Lower lobe of right lung (tissue), 2 donors: ENCODE results near the gene AHSG. TPM values are rescaled to one million over a fixed set of nuclear protein-coding genes. Genes with fewer than 3 reads are reported as not detected.
"Not testable (repeated sequence)": the region's sequence is repeated elsewhere in the genome, so short reads cannot be mapped to it uniquely, and the experiment has no call there.

Experiments used
- ATAC-seq, 2 donors: fragments of 200-7000 bp; cut with Tn5 transposase; one replicate each; pipeline ENCODE4 v1.9.1; 2020 to 2022; ENCODE audit warnings: mild to moderate bottlenecking in 2 of 2, moderate library complexity in 2 of 2
- DNase-seq: peaks from one replicate; pipeline ENCODE4 v3.0.0-alpha.2; 2020
- H3K27ac ChIP-seq: fragments of 200-600 bp; one replicate; pipeline ENCODE4 v1.8.0; 2022
- H3K27me3 ChIP-seq: fragments of 200-600 bp; one replicate; pipeline ENCODE4 v1.8.0; 2022; ENCODE audit warnings: low read depth
- H3K36me3 ChIP-seq: fragments of 200-600 bp; one replicate; pipeline ENCODE4 v1.8.0; 2022; ENCODE audit warnings: mild to moderate bottlenecking
- H3K4me1 ChIP-seq: fragments of 200-600 bp; one replicate; pipeline ENCODE4 v1.8.0; 2022
- H3K4me3 ChIP-seq: fragments of 200-600 bp; one replicate; pipeline ENCODE4 v1.8.0; 2022; ENCODE audit warnings: mild to moderate bottlenecking
- H3K9me3 ChIP-seq: fragments of 200-600 bp; one replicate; pipeline ENCODE4 v1.8.0; 2022
- intact Hi-C: fragments of 100-400 bp; cut with DNase I; formaldehyde crosslinking; loops from one replicate; pipeline ENCODE4 v1.11.0; 2022
- total RNA-seq: library from RNA; stranded (reverse); fragmentation: NEBNext Ultra II Directional; extraction: Animal tissue kit (Norgen Biotek cat#: 25700); gene quantifications from one replicate; pipeline ENCODE4 v1.2.1, GENCODE V29; 2021
- TF ChIP-seq, protein P1 (sequence below): fragments of 200-600 bp; IDR thresholded peaks from one replicate; pipeline ENCODE4 v1.8.0; 2022; ENCODE audit warnings: antibody characterized with exemption, mild to moderate bottlenecking
- donor health status: DM: no; HTN: yes; CAD: no; lungs with severe emphysema.

The AHSG gene
- total RNA-seq, 1 donor from 2014 or later: not detected

DNA sequence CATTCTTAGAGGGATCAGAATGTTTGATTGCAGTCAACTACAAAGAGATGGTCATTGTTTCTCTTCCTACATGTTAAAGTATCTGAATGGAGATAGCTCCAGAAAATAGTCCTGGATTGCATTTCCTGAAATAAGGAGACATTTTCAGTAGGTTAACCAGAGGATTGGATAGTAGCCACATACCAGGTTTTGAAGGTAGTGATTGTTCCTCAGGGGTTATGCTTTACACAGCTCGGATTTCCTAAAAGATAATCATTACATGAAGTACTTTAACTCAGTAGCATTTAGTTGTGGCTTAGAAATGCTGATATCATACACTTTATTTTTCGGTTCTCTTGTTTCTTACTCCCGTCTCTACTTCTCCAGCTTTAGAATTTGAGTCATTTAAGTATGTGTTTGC lies 32.1 kb upstream of the AHSG start:
- H3K4me3 ChIP-seq: no peak overlapping the region
- ATAC-seq (no peak), DNase-seq (no peak)
- no peaks in the 10 kb centered on the region for H3K4me1 ChIP-seq
- H3K9me3 ChIP-seq: no peaks in the 10 kb centered on the region
- no peaks in the 10 kb centered on the region for H3K27me3 ChIP-seq
- TF ChIP-seq, protein P1, sequence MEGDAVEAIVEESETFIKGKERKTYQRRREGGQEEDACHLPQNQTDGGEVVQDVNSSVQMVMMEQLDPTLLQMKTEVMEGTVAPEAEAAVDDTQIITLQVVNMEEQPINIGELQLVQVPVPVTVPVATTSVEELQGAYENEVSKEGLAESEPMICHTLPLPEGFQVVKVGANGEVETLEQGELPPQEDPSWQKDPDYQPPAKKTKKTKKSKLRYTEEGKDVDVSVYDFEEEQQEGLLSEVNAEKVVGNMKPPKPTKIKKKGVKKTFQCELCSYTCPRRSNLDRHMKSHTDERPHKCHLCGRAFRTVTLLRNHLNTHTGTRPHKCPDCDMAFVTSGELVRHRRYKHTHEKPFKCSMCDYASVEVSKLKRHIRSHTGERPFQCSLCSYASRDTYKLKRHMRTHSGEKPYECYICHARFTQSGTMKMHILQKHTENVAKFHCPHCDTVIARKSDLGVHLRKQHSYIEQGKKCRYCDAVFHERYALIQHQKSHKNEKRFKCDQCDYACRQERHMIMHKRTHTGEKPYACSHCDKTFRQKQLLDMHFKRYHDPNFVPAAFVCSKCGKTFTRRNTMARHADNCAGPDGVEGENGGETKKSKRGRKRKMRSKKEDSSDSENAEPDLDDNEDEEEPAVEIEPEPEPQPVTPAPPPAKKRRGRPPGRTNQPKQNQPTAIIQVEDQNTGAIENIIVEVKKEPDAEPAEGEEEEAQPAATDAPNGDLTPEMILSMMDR: no peak
- no peak overlapping the region for H3K27ac ChIP-seq
- peaks cover 99% of the 10 kb centered on the region for H3K36me3 ChIP-seq
- intact Hi-C loops: no loop called here

DNA sequence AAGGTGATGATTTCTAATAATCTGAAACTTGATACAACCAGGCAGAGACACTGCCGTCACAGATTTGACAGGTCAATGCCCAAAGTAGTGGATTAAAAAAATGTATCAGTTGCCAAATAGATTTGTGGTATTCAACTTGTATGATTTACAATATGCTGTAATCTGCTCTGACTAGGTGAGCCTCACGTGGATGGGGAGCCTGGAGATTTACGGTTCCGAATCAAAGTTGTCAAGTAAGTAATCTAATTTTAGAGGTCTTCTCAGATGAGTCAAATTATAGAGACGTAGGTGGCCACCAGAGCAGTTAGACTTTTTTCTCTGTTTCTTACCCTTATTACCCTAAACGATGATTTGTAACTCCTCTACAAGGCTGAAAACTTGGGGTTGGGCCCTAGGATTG lies 30.3 kb upstream of the AHSG start:
- Histone ChIP-seq H3K27ac (no peak overlapping the region), H3K9me3 (no peaks in the 10 kb centered on the region), H3K4me3 (no peak overlapping the region), H3K27me3 (no peaks in the 10 kb centered on the region), H3K4me1 (no peaks in the 10 kb centered on the region), H3K36me3 (peaks cover 86% of the 10 kb centered on the region)
- TF ChIP-seq, protein P1: no peak
- intact Hi-C loops: no loop called here
- DNase-seq (no peak), ATAC-seq (no peak)

DNA sequence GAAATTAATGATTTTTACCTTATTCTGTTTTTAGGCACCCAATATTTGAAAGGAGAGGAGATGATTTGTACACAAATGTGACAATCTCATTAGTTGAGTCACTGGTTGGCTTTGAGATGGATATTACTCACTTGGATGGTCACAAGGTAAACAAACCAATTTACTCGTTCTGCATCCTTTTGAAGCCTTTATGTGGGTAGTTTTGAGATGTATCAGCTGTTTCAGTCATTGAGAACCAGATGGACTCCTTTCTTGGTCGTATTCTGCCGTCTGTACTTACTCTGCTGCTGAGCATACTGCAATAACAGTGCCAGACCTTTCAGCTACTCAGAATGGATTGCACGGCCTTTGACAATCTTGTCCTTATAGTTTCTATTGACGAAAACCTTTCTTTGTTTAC lies 29.0 kb upstream of the AHSG start:
- H3K9me3 ChIP-seq: no peaks in the 10 kb centered on the region
- H3K27me3 ChIP-seq: no peaks in the 10 kb centered on the region
- intact Hi-C loops: no loop called here
- ATAC-seq (no peak), DNase-seq (no peak)
- TF ChIP-seq, protein P1: no peak
- no peaks in the 10 kb centered on the region for H3K4me1 ChIP-seq
- H3K4me3 ChIP-seq: no peak overlapping the region
- H3K27ac ChIP-seq: no peak overlapping the region
- H3K36me3 ChIP-seq: peaks cover 73% of the 10 kb centered on the region

DNA sequence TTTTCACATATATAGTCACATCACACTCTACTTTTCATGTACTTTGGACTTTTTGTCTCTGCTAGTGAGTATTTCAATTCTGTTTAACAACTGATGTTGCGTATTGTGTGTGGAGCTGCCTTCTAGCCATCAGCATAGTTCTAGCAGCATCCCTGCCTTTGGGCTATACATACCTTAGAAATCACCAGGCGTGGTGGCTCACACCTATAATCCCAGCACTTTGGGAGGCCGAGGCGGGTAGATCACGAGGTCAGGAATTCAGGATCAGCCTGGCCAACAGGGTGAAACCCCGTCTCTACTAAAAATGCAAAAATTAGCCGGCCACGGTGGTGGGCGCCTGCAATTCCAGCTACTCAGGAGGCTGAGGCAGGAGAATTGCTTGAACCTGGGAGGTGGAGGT lies 26.6 kb upstream of the AHSG start:
- H3K27ac ChIP-seq, H3K4me1 ChIP-seq, H3K9me3 ChIP-seq, DNase-seq, H3K4me3 ChIP-seq, intact Hi-C loops, ATAC-seq, H3K27me3 ChIP-seq: not testable (repeated sequence)
- peaks cover 49% of the 10 kb centered on the region for H3K36me3 ChIP-seq

DNA sequence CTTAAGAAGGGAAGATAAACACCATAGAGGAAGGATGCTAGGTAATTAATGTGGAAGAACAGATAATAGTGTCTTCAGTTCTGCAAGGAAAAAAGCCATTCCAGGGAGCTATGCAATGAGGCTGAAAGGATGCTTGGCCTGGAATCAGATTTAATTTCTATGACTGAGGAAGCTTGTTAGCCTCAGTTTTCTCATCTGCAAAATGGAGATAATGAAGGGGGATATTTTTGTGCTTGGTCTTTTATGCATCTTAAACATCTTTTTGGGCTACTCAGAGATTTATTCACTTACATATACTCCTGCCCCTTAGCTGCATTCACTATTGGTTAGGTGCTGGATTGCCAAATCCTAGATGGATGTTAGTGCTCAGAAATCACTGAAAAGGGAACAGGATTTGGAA lies 25.7 kb upstream of the AHSG start:
- Histone ChIP-seq H3K27me3 (no peaks in the 10 kb centered on the region), H3K4me3 (no peak overlapping the region), H3K4me1 (no peaks in the 10 kb centered on the region), H3K36me3 (peaks cover 40% of the 10 kb centered on the region), H3K27ac (no peak overlapping the region), H3K9me3 (no peaks in the 10 kb centered on the region)
- TF ChIP-seq, protein P1: no peak
- no peak for ATAC-seq
- intact Hi-C loops: no loop called here
- DNase-seq: no peak

DNA sequence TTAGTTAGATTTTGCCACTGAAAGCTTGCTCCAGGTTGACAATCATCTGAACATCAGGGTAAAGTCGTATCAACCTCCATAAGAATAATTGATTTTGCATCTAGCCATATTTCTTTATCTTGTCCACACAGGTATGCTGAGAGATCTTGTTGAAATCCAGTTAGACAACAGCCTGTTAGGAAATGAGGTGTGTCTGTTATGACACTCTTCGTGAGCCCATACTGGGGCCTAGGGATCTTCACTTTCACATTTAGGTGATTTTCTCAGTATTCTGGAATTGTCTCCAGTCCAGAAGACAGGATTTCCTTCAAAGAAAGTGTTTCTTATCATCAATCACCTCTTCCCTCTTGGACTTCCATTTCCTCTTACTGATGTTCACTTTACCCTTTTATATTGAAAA lies 24.2 kb upstream of the AHSG start:
- H3K4me1 ChIP-seq: no peaks in the 10 kb centered on the region
- no peak for DNase-seq
- ATAC-seq: peak in 1 of 2 donors; percentile 42
- peaks cover 25% of the 10 kb centered on the region for H3K36me3 ChIP-seq
- H3K27ac ChIP-seq: no peak overlapping the region
- no peaks in the 10 kb centered on the region for H3K27me3 ChIP-seq
- no peak overlapping the region for H3K4me3 ChIP-seq
- intact Hi-C loops: no loop called here
- no peaks in the 10 kb centered on the region for H3K9me3 ChIP-seq
- TF ChIP-seq, protein P1: no peak
